GM12875 (cell line): ENCODE measurements around the gene PLEKHG2.

ENCODE experiments used
- H3K4me3 ChIP-seq: one replicate; pipeline ENCODE4 v1.5.1; 2011; ENCODE audit warnings: low read depth, low read length, control low read depth
- CTCF ChIP-seq: IDR thresholded peaks from 2 replicates; pipeline ENCODE4 v1.5.1; 2011; ENCODE audit warnings: low read depth, mild to moderate bottlenecking, control low read depth, inconsistent platforms, low read length, moderate library complexity, borderline replicate concordance; ENCODE audit not compliant: insufficient read depth

The PLEKHG2 gene

GRCh38 chr19:39427707-39428106 is 15.2 kb downstream of the PLEKHG2 start:
- no peak for TF ChIP-seq CTCF
- no peak overlapping the region for H3K4me3 ChIP-seq

- no peak overlapping the region for H3K4me3 ChIP-seq
- TF ChIP-seq CTCF = no peak
These were observed 16.0 kb downstream of the PLEKHG2 start for GRCh38 chr19:39428283-39429112.

- TF ChIP-seq CTCF = no peak
- no peak overlapping the region for H3K4me3 ChIP-seq
These were observed 18.5 kb downstream of the PLEKHG2 start for GRCh38 chr19:39430675-39431593.

- H3K4me3 ChIP-seq = no peak overlapping the region
- no peak for TF ChIP-seq CTCF
These were observed 20.2 kb downstream of the PLEKHG2 start for GRCh38 chr19:39432677-39433025.

GRCh38 chr19:39433480-39434079 is 21.1 kb downstream of the PLEKHG2 start:
- no peak overlapping the region for H3K4me3 ChIP-seq

More at GRCh38 chr19:39433480-39434079, 21.1 kb downstream of the PLEKHG2 start:
- no peak for TF ChIP-seq CTCF
